H1 (cell line): Measurements from ENCODE around the gene KCNJ4.

Experiments
- BCL11A ChIP-seq, 2 experiments: IDR thresholded peaks; one replicate each; pipeline ENCODE4 v1.6.1; 2011; ENCODE audit warnings: low read depth in 2 of 2, low read length in 2 of 2, mild to moderate bottlenecking in 2 of 2
- EP300 ChIP-seq, 2 experiments: IDR thresholded peaks; 1 replicate in 1 of 2; 2 replicates in 1 of 2; pipeline ENCODE4 v1.6.1; 2011 to 2012; ENCODE audit warnings: low read depth in 2 of 2, low read length in 2 of 2, mild to moderate bottlenecking in 2 of 2, borderline replicate concordance in 1 of 2, inconsistent platforms in 1 of 2, moderate library complexity in 1 of 2
- EZH2 ChIP-seq: fragments of 200-600 bp; sonication (generic); IDR thresholded peaks from 2 replicates; pipeline ENCODE4 v1.7.1; 2012; ENCODE audit warnings: low read depth, mild to moderate bottlenecking, moderate library complexity, low read length, inconsistent platforms; ENCODE audit not compliant: severe bottlenecking
- FOSL1 ChIP-seq: IDR thresholded peaks from 2 replicates; pipeline ENCODE4 v1.6.1; 2011; ENCODE audit warnings: mild to moderate bottlenecking, low read depth, low read length, moderate library complexity; ENCODE audit not compliant: insufficient read depth
- HDAC2 ChIP-seq, 2 experiments: fragments of 300-600 bp in 1 of 2; sonication (generic) in 1 of 2; IDR thresholded peaks; 2 replicates each; pipeline ENCODE4 v1.6.1; 2011 to 2012; ENCODE audit warnings: low read depth in 2 of 2, low read length in 2 of 2, mild to moderate bottlenecking in 2 of 2, moderate library complexity in 2 of 2, borderline replicate concordance in 1 of 2, inconsistent platforms in 1 of 2
- JUND ChIP-seq: IDR thresholded peaks from 2 replicates; pipeline ENCODE4 v1.6.1; 2011; ENCODE audit warnings: mild to moderate bottlenecking, improper control_type of control experiment, low read length
- POLR2AphosphoS5 ChIP-seq: IDR thresholded peaks from 2 replicates; pipeline ENCODE4 v1.6.1; 2011; ENCODE audit warnings: low read depth, low read length
- RBBP5 ChIP-seq: IDR thresholded peaks from 2 replicates; pipeline ENCODE4 v1.7.1; 2012; ENCODE audit warnings: low read depth, mild to moderate bottlenecking, inconsistent platforms, low read length, moderate library complexity, borderline replicate concordance
- RFX5 ChIP-seq: IDR thresholded peaks from 2 replicates; pipeline ENCODE4 v1.6.1; 2011; ENCODE audit warnings: low read depth, low read length, improper control_type of control experiment, borderline replicate concordance
- SAP30 ChIP-seq: fragments of 300-600 bp; sonication (generic); IDR thresholded peaks from 2 replicates; pipeline ENCODE4 v1.7.1; 2012; ENCODE audit warnings: low read length, moderate library complexity, mild to moderate bottlenecking, inconsistent platforms; ENCODE audit not compliant: insufficient read depth, insufficient replicate concordance
- ZNF274 ChIP-seq: IDR thresholded peaks from 2 replicates; pipeline ENCODE4 v1.7.0; 2012; ENCODE audit warnings: low read length, borderline replicate concordance; ENCODE audit errors: extremely low read depth
- TF ChIP-seq, protein P1 (sequence below), 3 experiments: IDR thresholded peaks; 1 replicate in 2 of 3; 2 replicates in 1 of 3; pipeline versions ENCODE4 v1.5.1 to v1.6.1; 2011; ENCODE audit warnings: low read length in 3 of 3, mild to moderate bottlenecking in 3 of 3, inconsistent platforms in 2 of 3, low read depth in 1 of 3, moderate library complexity in 1 of 3; ENCODE audit not compliant: insufficient read depth in 1 of 3; ENCODE audit errors: control extremely low read depth in 1 of 3
- TF ChIP-seq, protein P2 (sequence below): IDR thresholded peaks from 2 replicates; pipeline ENCODE4 v1.6.1; 2011; ENCODE audit warnings: low read length, improper control_type of control experiment

DNA sequence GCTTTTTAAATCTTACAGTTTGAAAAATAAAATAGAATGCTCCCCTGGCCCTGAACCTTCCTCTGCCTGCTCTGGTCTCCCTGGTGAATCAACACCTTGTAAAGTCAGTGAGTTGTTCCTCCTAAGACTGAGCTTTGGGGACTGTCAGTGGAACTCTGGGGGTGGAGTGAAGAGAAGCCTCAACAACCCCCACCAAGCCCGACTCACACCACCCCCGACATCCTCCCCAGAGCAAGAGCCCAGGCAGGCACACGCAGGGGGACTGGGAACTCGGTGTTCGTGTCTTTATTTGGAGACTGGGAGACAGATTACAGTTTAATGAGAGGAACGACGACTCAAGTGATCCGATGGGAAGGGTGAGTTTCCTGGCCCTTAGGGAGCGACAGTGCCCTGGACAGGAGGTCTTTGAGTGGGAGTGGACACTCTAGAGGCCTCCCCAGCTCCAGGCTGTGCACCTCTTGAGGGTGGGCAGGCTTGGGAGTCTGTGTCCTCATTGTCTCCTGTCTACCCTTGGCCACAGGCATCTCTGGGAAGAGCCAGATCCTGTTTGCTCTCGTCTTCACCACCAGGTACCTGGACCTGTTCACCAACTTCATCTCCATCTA is 19.1 kb upstream of the KCNJ4 start:
- TF ChIP-seq SAP30 (no peak), HDAC2 (IDR thresholded peaks at IDR 0.05; ENCODE audit: borderline replicate concordance in 1 of 2, low read depth in 2 of 2, low read length in 2 of 2) (no peak), POLR2AphosphoS5 (no peak), EP300 (IDR thresholded peaks at IDR 0.05; ENCODE audit: borderline replicate concordance in 1 of 2, low read depth in 2 of 2, low read length in 2 of 2) (no peak), JUND (no peak), FOSL1 (no peak), RFX5 (no peak), BCL11A (IDR thresholded peaks at IDR 0.05; ENCODE audit: low read depth in 2 of 2, low read length in 2 of 2) (no peak), ZNF274 (no peak), RBBP5 (no peak), EZH2 (no peak)
- TF ChIP-seq, protein P1, sequence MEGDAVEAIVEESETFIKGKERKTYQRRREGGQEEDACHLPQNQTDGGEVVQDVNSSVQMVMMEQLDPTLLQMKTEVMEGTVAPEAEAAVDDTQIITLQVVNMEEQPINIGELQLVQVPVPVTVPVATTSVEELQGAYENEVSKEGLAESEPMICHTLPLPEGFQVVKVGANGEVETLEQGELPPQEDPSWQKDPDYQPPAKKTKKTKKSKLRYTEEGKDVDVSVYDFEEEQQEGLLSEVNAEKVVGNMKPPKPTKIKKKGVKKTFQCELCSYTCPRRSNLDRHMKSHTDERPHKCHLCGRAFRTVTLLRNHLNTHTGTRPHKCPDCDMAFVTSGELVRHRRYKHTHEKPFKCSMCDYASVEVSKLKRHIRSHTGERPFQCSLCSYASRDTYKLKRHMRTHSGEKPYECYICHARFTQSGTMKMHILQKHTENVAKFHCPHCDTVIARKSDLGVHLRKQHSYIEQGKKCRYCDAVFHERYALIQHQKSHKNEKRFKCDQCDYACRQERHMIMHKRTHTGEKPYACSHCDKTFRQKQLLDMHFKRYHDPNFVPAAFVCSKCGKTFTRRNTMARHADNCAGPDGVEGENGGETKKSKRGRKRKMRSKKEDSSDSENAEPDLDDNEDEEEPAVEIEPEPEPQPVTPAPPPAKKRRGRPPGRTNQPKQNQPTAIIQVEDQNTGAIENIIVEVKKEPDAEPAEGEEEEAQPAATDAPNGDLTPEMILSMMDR (IDR thresholded peaks at IDR 0.05; ENCODE audit: control extremely low read depth in 1 of 3, insufficient read depth in 1 of 3, low read depth in 1 of 3, low read length in 3 of 3), result no peak
- TF ChIP-seq, protein P2, sequence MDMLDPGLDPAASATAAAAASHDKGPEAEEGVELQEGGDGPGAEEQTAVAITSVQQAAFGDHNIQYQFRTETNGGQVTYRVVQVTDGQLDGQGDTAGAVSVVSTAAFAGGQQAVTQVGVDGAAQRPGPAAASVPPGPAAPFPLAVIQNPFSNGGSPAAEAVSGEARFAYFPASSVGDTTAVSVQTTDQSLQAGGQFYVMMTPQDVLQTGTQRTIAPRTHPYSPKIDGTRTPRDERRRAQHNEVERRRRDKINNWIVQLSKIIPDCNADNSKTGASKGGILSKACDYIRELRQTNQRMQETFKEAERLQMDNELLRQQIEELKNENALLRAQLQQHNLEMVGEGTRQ, result no peak
